MCF 10A (cell line): Measurements from ENCODE around the gene ZGPAT. TPM values are rescaled to one million over a fixed set of nuclear protein-coding genes. Genes with fewer than 3 reads are reported as not detected.

ENCODE experiments used
- BruUV-seq: library from RNA; stranded (reverse); fragments of 400-500 nt; replicated peaks from 2 replicates; lab custom pipeline; 2021; lab: Mats Ljungman, UMichigan
- CTCF ChIA-PET: fragments of 300-600 bp; sonication (Branson Sonifier 250); formaldehyde crosslinking; extraction: SDS; loops from one replicate; lab custom pipeline; 2021; ENCODE audit warnings: antibody characterized with exemption, inconsistent platforms; lab: Yijun Ruan, JAX
- POLR2A ChIA-PET: fragments of 300-600, 350-650 bp; sonication (Branson Sonifier 250); formaldehyde crosslinking; extraction: SDS; loops from one replicate; lab custom pipeline; 2020; ENCODE audit warnings: antibody characterized with exemption, inconsistent platforms; lab: Yijun Ruan, JAX
- DNase-seq: peaks from one replicate; pipeline ENCODE4 v3.0.0-alpha.2; 2018; ENCODE audit not compliant: unreplicated experiment
- H3K27ac Mint-ChIP-seq: one replicate; pipeline ENCODE4 v1.8.0; 2022; ENCODE audit warnings: mild to moderate bottlenecking, low read depth, mixed read lengths; ENCODE audit not compliant: unreplicated experiment
- H3K27me3 Mint-ChIP-seq: one replicate; pipeline ENCODE4 v1.8.0; 2022; ENCODE audit warnings: mixed read lengths; ENCODE audit not compliant: insufficient read depth, unreplicated experiment
- H3K36me3 Mint-ChIP-seq: one replicate; pipeline ENCODE4 v1.8.0; 2022; ENCODE audit warnings: mild to moderate bottlenecking, moderate library complexity, mixed read lengths; ENCODE audit not compliant: insufficient read depth, unreplicated experiment
- H3K4me1 Mint-ChIP-seq: one replicate; pipeline ENCODE4 v1.8.0; 2022; ENCODE audit warnings: mixed read lengths; ENCODE audit not compliant: insufficient read depth, unreplicated experiment
- H3K4me3 Mint-ChIP-seq: one replicate; pipeline ENCODE4 v1.8.0; 2022; ENCODE audit warnings: mild to moderate bottlenecking, moderate library complexity, mixed read lengths; ENCODE audit not compliant: unreplicated experiment
- H3K9me3 Mint-ChIP-seq: one replicate; pipeline ENCODE4 v1.8.0; 2022; ENCODE audit warnings: mixed read lengths; ENCODE audit not compliant: unreplicated experiment
- intact Hi-C: fragments of 100-400 bp; cut with micrococcal nuclease; formaldehyde crosslinking; loops from 2 replicates; pipeline ENCODE4 v1.14.1; 2022
- total RNA-seq: library from RNA; stranded (reverse); gene quantifications from 2 replicates; pipeline ENCODE4 v1.2.3, GENCODE V29; 2022
- TF ChIP-seq, protein P1 (sequence below): fragments of 200-600 bp; IDR thresholded peaks from one replicate; pipeline ENCODE4 v1.8.0; 2022; ENCODE audit warnings: antibody characterized with exemption, mild to moderate bottlenecking; ENCODE audit not compliant: unreplicated experiment

Gene ZGPAT
- total RNA-seq, 1 experiment from 2014 or later, result 19.5 TPM

DNA sequence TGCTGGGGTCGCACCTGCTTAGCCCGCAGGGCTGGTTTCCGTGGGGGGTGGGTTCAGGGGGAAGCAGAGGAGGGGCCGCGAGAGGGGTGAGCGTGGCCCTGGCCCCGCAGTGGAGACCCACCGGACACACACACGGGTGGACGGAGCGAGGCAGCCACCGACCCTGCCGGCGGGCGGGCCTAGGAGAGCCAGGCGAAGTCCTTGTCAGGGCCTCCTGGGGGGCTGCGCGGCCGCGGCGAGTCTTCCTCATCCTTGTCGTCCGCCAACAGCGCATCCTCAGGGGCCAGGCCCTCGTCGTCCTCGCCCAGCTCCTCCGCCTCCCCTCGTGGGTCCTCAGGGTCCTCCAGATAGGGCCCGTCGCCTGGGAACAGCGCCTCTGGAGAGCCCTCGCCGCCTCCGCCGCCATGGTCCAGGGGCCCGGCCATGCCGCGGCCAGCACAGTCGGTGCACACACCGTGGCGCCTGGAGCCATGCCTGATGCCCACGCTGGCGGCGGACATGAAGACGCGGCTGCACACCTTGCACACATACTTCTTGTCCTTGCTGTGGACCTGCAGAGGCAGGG, 39.0 kb downstream of the ZGPAT start:
- peaks cover 27% of the 10 kb centered on the region for H3K36me3 Mint-ChIP-seq
- DNase-seq, result no peak
- no peak overlapping the region for H3K4me3 Mint-ChIP-seq
- TF ChIP-seq, protein P1, sequence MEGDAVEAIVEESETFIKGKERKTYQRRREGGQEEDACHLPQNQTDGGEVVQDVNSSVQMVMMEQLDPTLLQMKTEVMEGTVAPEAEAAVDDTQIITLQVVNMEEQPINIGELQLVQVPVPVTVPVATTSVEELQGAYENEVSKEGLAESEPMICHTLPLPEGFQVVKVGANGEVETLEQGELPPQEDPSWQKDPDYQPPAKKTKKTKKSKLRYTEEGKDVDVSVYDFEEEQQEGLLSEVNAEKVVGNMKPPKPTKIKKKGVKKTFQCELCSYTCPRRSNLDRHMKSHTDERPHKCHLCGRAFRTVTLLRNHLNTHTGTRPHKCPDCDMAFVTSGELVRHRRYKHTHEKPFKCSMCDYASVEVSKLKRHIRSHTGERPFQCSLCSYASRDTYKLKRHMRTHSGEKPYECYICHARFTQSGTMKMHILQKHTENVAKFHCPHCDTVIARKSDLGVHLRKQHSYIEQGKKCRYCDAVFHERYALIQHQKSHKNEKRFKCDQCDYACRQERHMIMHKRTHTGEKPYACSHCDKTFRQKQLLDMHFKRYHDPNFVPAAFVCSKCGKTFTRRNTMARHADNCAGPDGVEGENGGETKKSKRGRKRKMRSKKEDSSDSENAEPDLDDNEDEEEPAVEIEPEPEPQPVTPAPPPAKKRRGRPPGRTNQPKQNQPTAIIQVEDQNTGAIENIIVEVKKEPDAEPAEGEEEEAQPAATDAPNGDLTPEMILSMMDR, result no peak
- POLR2A ChIA-PET, result interaction anchor here (1.7 kb wide), 1 partner anchor 49 kb away, joined by 9 read pairs; no protein-coding TSS in a partner anchor
- no peaks in the 10 kb centered on the region for H3K4me1 Mint-ChIP-seq
- intact Hi-C loops, result no loop called here
- BruUV-seq, result no TSS peak
- no peak overlapping the region for H3K27ac Mint-ChIP-seq
- no peaks in the 10 kb centered on the region for H3K27me3 Mint-ChIP-seq
- CTCF ChIA-PET, result no interaction called here
- no peaks in the 10 kb centered on the region for H3K9me3 Mint-ChIP-seq

DNA sequence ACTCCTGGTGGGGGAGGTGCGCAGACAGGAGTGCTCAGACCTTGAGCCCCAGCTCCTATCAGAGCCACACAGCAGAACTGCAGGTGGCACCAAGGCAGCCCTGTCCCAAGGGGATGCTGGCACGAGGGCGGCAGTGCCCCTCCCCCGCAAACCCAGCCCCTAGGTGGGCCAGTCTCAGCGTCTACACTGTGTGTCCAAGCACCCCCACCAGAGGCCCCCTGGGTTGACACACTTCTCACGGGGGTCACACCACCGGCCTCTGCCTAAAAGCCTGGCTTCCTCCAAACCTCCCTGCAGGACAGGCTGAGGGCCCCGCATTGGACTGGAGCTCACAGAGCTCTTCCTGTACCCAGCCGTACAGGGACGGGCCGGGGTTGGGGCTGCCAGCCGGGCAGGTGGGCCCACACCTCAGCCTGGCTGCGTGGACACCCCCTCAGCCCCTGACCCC, 39.8 kb downstream of the ZGPAT start:
- no TSS peak for BruUV-seq
- no peak for DNase-seq
- peaks cover 27% of the 10 kb centered on the region for H3K36me3 Mint-ChIP-seq
- POLR2A ChIA-PET, result interaction anchor here (0.7 kb wide), 1 partner anchor 41 kb away, joined by 3 read pairs; no protein-coding TSS in a partner anchor
- no peaks in the 10 kb centered on the region for H3K4me1 Mint-ChIP-seq
- H3K27ac Mint-ChIP-seq, result no peak overlapping the region
- CTCF ChIA-PET, result no interaction called here
- H3K9me3 Mint-ChIP-seq, result no peaks in the 10 kb centered on the region
- TF ChIP-seq, protein P1, result no peak
- no peaks in the 10 kb centered on the region for H3K27me3 Mint-ChIP-seq
- H3K4me3 Mint-ChIP-seq, result no peak overlapping the region
- intact Hi-C loops, result no loop called here

DNA sequence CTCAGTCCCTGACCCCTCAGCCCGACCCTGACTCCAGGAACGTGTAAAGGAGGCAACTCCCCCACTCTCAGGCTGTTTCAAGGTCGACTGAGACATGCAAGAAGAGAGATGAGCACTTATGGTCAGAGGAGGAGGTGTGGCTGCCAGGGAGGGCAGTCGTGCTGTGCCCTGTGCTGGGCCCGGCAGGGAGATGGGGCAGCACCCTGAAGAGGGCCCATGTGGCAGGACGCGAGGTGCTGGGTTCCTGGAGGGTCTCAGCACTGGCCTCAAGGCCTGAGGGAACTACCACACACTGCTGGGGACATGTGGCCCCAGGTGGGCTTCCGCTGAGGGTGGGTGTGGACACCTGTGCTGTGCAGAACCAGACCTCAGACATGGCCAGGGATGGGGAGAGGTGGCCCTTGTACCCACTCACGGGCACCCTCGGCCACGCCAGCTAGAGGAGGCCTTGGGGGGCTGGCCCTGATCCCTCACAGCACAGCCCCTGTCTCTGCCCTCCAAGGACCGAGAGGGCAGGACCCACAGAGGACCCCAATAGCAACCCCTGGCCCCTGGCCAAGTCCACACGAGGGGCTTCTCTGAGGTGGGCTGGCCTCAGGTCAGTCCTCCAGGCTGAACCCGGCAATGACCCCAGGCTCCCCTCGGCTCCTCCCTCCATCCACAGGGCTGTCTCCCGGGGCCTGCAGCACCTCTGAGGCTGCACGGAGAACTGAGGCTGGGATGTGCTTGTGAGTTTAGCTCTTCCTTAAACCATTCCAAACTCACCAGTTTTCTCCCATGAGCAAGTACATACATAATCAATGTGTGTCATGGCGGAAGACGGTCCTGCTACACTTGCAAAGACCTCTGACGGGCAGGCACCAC, 40.5 kb downstream of the ZGPAT start:
- no peak overlapping the region for H3K4me3 Mint-ChIP-seq
- peaks cover 24% of the 10 kb centered on the region for H3K36me3 Mint-ChIP-seq
- DNase-seq, result no peak
- ChIA-PET POLR2A (interaction anchor here (0.5 to 1.0 kb wide), 5 partner anchors 24 to 291 kb away, joined by 3 read pairs; partner anchors contain the start of genes ARFRP1 and ZGPAT), CTCF (no interaction called here)
- TF ChIP-seq, protein P1, result no peak
- intact Hi-C loops, result no loop called here
- no peak overlapping the region for H3K27ac Mint-ChIP-seq
- no peaks in the 10 kb centered on the region for H3K4me1 Mint-ChIP-seq
- BruUV-seq, result no TSS peak
- no peaks in the 10 kb centered on the region for H3K27me3 Mint-ChIP-seq
- H3K9me3 Mint-ChIP-seq, result no peaks in the 10 kb centered on the region

DNA sequence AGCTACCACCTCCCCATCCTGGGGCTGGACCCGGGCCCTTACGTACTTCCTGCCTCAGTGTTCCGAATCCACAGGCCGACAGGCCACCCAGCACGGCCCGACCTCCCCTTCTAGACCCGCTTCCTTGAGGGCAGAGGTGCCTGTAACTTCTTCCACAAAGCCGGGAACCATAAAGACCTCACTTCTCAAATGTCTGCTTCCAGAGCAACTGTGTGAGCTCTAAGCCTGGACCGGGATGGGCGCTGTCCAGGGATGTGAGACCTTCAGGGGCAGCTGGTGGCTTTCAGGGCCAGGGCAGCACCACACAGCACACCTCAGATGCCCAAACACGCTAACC, 41.1 kb downstream of the ZGPAT start:
- DNase-seq, result no peak
- Mint-ChIP-seq H3K4me3 (no peak overlapping the region), H3K9me3 (no peaks in the 10 kb centered on the region), H3K27me3 (no peaks in the 10 kb centered on the region), H3K27ac (no peak overlapping the region), H3K4me1 (no peaks in the 10 kb centered on the region), H3K36me3 (peaks cover 18% of the 10 kb centered on the region)
- no TSS peak for BruUV-seq
- ChIA-PET POLR2A (interaction anchor here (0.5 to 2.9 kb wide), 6 partner anchors 8 to 290 kb away, joined by 3 to 8 read pairs (median 3); partner anchors contain the start of genes ARFRP1, UCKL1 and ZGPAT), CTCF (no interaction called here)
- TF ChIP-seq, protein P1, result no peak
- intact Hi-C loops, result no loop called here
